ENCODE results near the gene PNPO.

DNA sequence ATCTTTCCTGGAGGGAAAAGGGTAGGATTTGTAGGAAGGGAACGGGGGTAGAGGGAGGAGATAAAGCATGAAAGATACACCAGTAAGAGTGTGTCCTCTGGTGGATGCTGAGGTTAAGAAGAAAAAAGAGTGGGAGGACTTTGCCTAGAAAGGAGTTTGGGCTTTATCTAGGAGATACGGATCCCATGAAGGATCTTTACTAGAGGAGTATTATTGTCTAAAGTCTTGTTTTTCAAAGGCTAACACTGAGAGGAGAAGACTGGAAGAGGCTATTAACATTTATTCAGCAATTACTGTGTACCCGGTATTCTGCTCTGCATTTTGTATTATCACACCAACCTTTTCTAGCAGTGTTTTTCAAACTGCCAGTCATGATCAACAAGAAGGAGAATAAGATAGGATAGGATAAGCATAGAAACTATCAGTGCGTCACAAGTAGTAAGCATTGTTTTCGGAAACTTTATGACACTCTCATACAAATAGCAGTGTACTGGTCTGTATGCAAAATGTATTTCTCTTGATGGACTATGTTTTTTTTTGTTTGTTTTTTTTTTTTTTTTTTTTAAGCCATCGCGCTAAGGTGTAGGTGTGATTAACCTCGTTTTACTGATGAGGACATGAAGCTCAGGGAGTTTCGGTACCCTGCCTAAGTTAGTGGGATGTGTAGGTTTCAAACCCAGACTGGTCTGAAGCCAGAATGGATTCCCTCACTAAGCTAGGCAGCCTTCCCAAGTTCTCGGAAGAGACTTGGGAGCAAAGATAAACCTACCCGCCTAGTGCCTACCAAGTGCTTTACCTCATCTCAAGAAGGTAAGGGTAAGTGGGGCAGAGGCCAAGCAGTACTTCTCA lies 46.6 kb upstream of the PNPO start:
- TF ChIP-seq, protein P1, sequence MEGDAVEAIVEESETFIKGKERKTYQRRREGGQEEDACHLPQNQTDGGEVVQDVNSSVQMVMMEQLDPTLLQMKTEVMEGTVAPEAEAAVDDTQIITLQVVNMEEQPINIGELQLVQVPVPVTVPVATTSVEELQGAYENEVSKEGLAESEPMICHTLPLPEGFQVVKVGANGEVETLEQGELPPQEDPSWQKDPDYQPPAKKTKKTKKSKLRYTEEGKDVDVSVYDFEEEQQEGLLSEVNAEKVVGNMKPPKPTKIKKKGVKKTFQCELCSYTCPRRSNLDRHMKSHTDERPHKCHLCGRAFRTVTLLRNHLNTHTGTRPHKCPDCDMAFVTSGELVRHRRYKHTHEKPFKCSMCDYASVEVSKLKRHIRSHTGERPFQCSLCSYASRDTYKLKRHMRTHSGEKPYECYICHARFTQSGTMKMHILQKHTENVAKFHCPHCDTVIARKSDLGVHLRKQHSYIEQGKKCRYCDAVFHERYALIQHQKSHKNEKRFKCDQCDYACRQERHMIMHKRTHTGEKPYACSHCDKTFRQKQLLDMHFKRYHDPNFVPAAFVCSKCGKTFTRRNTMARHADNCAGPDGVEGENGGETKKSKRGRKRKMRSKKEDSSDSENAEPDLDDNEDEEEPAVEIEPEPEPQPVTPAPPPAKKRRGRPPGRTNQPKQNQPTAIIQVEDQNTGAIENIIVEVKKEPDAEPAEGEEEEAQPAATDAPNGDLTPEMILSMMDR (IDR thresholded peaks at IDR 0.05; ENCODE audit: low read length) = no peak
- no peak for TF ChIP-seq EZH2 (optimal IDR thresholded peaks at IDR 0.05; ENCODE audit: low read depth, low read length)
